Measurements from ENCODE around the gene METTL25B. TPM values are rescaled to one million over a fixed set of nuclear protein-coding genes. Genes with fewer than 3 reads are reported as not detected.

Gene METTL25B
- total and polyA plus RNA-seq, 2 donors (not counting 3 experiments of a cell fraction or from before 2014, with no cell fraction given): 12.8 to 15.0 TPM

DNA sequence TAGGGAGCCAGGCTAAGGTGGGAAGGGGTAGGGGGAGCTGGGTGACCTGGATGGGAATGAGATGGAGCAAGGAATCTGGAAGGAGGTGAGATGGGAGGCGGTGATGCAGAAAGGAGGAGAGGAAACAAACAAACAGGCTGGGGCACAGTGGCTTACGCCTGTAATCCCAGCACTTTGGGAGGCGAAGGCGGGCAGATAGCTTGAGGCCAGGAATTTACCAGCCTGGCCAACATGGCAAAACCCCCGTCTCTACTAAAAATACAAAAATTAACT lies 33.6 kb upstream of the METTL25B start:
- H4K20me1 ChIP-seq (replicated peaks; ENCODE audit: control insufficient read depth, extremely low read depth, insufficient read depth, low read length): no peaks in the 10 kb centered on the region
- ChIA-PET CTCF (interaction anchor here (1.3 to 16.7 kb wide), 4 partner anchors 10 to 32 kb away, joined by 3 to 453 read pairs (median 9); partner anchors contain the start of gene CRABP2), POLR2A (no interaction called here)
- FAIRE-seq (peak; percentile 18), DNase-seq (ENCODE audit: low read depth, low spot score) (no peak)
- no peak overlapping the region for H3K4me3 ChIP-seq (replicated peaks in 1 of 3; ENCODE audit: insufficient read depth in 1 of 3, low read depth in 1 of 3, low read length in 3 of 3)
- no peaks in the 10 kb centered on the region for H3K4me1 ChIP-seq (ENCODE audit: control insufficient read depth, extremely low read depth, insufficient read depth, low read length)
- H3K9me3 ChIP-seq (replicated peaks; ENCODE audit: control insufficient read depth, insufficient read depth, low read length): no peaks in the 10 kb centered on the region
- H2AFZ ChIP-seq (ENCODE audit: low read depth, low read length): no peak overlapping the region
- no peak overlapping the region for H3K4me2 ChIP-seq (ENCODE audit: insufficient read depth, low read length)
- intact Hi-C loops (cut with micrococcal nuclease): no loop called here
- dilution Hi-C loops (cut with MboI; ENCODE audit: extremely low pct_ligation_motif_present, low sequenced_read_pairs): no loop called here
- no peak overlapping the region for H3K27ac ChIP-seq (ENCODE audit: insufficient read depth, low read depth, low read length)
- no peaks in the 10 kb centered on the region for H3K9me1 ChIP-seq (replicated peaks; ENCODE audit: control insufficient read depth, extremely low read depth, insufficient read depth, low read length)
- H3K79me2 ChIP-seq (ENCODE audit: control insufficient read depth, insufficient read depth, low read length): no peaks in the 10 kb centered on the region
- BruUV-seq (replicated peaks): no TSS peak
- no peak overlapping the region for H3K9ac ChIP-seq (replicated peaks; ENCODE audit: extremely low read depth, insufficient read depth, low read length)
- peaks cover 12 to 20% of the 10 kb centered on the region in 2 experiments for H3K27me3 ChIP-seq (ENCODE audit: control insufficient read depth in 2 of 2, insufficient read depth in 2 of 2, low read length in 2 of 2)
- H3K36me3 ChIP-seq (ENCODE audit: control insufficient read depth in 2 of 2, extremely low read depth in 1 of 2, insufficient read depth in 2 of 2, low read length in 2 of 2): no peaks in the 10 kb centered on the region
- no peak for TF ChIP-seq JUN (IDR thresholded peaks at IDR 0.05; ENCODE audit: borderline replicate concordance, insufficient read depth, insufficient read length, low read depth)
- TF ChIP-seq EZH2 (IDR thresholded peaks at IDR 0.05; ENCODE audit: borderline replicate concordance, low read depth, low read length, severe bottlenecking): no peak
- TF ChIP-seq MYC (IDR thresholded peaks at IDR 0.05; ENCODE audit: low read depth, low read length): no peak
- no peak for TF ChIP-seq GATA2 (IDR thresholded peaks at IDR 0.05; ENCODE audit: insufficient read depth, insufficient read length, low read depth, low read length)
- no peak for TF ChIP-seq FOS (IDR thresholded peaks at IDR 0.05; ENCODE audit: borderline replicate concordance, insufficient read depth, low read length)
- TF ChIP-seq, protein P1, sequence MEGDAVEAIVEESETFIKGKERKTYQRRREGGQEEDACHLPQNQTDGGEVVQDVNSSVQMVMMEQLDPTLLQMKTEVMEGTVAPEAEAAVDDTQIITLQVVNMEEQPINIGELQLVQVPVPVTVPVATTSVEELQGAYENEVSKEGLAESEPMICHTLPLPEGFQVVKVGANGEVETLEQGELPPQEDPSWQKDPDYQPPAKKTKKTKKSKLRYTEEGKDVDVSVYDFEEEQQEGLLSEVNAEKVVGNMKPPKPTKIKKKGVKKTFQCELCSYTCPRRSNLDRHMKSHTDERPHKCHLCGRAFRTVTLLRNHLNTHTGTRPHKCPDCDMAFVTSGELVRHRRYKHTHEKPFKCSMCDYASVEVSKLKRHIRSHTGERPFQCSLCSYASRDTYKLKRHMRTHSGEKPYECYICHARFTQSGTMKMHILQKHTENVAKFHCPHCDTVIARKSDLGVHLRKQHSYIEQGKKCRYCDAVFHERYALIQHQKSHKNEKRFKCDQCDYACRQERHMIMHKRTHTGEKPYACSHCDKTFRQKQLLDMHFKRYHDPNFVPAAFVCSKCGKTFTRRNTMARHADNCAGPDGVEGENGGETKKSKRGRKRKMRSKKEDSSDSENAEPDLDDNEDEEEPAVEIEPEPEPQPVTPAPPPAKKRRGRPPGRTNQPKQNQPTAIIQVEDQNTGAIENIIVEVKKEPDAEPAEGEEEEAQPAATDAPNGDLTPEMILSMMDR (IDR thresholded peaks at IDR 0.05; ENCODE audit: extremely low read depth in 1 of 2, insufficient read depth in 1 of 2, low read depth in 1 of 2, low read length in 2 of 2): no peak
- TF ChIP-seq, protein P2, sequence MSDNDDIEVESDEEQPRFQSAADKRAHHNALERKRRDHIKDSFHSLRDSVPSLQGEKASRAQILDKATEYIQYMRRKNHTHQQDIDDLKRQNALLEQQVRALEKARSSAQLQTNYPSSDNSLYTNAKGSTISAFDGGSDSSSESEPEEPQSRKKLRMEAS (IDR thresholded peaks at IDR 0.05; ENCODE audit: insufficient read depth, insufficient read length): no peak
- TF ChIP-seq POLR2AphosphoS5 (IDR thresholded peaks at IDR 0.05; ENCODE audit: insufficient read depth, low read depth, low read length): no peak
- TF ChIP-seq POLR2A (IDR thresholded peaks at IDR 0.05; ENCODE audit: low read depth, low read length): no peak

Data from endothelial cell of umbilical vein (primary cell).